HG02852 (cell line): ENCODE measurements around the gene TMEM116.
"Not testable (repeated sequence)": the region's sequence is repeated elsewhere in the genome, so short reads cannot be mapped to it uniquely, and the experiment has no call there.

Experiments
- ATAC-seq: cut with Tn5 transposase; IDR thresholded peaks from one replicate; pipeline ENCODE4 v1.9.1; 2021; ENCODE audit warnings: mild to moderate bottlenecking, moderate library complexity; ENCODE audit not compliant: unreplicated experiment

The TMEM116 gene

DNA sequence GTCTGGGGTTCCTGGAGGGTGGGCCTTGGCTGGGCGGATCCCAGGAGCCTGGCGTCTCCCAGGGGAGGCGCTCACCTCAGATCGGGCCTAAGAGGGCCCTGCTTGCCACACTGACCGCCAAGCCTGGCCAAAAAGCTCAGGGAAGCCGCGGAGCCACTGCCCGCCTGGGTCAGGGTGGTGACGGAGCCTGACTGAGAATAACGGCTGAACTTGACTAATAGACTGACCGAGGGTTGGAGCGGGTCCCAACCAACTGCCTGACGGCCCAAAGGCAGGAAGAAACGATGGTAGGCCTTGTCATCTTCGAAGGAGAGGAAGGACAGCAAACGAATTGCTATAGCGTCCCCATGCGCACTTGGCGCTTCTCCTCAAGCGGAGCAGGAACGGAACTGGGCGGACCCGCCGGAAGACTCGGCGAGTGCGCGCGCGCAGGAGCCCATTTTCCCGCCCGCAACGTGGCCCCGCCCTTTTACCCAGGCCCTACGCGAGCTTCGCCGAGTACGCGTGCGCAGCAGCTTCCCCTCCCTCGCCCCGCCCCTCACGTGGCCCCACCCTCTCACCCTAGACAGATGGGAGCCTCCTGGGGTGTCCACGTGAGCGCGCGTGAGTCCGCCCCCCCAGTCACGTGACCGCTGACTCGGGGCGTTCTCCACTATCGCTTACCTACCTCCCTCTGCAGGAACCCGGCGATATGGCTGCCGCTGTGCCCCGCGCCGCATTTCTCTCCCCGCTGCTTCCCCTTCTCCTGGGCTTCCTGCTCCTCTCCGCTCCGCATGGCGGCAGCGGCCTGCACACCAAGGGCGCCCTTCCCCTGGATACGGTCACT, at the start of gene TMEM116, which contains the start of gene ERP29:
Gene TMEM116, minus strand, starts transcription at position 391 of the 826 bp plus-strand sequence. CDS start 7,895 bp downstream, outside the sequence.
Gene ERP29, plus strand, starts transcription at position 652 of the 826 bp plus-strand sequence. Its CDS starts 40 bp downstream, at position 692.
- peak; percentile 52 for ATAC-seq

DNA sequence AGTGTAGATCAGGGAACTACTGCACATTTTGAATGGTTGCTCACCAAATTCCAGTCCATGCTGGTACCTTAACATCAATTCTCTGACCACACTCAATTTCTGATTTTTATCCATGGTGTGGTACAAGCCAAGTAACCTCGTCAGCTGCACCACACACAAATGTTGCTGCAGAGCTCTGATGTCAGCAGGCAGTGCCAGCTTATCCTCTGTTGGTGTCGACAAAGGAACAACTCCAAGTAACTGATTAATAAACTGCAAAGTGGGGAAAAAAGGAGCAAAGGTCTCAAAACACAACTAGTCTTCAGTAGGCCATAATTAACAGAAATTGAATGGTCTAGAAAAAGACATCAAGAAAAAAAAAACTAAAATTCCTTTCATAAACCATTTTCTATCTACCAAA, 48.2 kb upstream of the TMEM116 start:
- ATAC-seq, result no peak

DNA sequence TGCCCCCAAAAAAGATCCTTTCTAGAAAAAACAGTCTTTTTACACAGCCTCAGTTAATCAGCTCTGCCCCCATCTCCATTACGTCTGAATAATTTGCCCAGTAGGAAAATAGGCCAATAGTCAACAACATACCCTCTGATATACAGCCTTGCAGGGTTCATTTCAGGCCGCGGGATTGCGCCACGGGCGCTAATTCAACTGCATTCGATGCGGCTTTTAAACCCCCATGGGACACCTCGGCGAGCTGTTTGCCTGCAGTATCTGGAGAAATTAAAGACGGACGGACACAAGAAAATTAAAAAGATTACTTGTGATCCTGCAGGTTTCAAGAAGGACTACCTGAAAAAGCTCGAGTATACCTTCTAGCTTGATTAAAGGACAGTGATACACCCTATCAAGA, 36.4 kb upstream of the TMEM116 start:
- no peak for ATAC-seq

DNA sequence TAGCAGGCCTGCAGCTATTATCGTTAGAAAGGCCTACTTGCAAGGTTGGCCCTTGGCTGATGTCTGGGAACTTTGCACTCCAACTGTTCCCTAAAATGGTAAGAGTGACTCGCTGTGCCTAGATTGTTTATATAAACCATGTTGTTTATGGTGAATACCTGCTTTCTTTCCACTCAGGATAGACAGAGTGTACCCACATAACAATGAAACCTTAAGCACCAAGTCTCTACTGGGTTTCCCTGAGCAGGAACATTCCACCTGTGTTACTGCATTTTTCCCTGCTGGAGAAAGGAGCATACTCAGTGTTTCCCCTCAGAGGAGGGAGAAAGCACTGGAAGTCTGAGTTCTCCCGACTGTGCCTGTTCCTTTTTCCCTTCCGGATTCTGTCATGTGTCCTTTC, 33.0 kb upstream of the TMEM116 start:
- no peak for ATAC-seq

DNA sequence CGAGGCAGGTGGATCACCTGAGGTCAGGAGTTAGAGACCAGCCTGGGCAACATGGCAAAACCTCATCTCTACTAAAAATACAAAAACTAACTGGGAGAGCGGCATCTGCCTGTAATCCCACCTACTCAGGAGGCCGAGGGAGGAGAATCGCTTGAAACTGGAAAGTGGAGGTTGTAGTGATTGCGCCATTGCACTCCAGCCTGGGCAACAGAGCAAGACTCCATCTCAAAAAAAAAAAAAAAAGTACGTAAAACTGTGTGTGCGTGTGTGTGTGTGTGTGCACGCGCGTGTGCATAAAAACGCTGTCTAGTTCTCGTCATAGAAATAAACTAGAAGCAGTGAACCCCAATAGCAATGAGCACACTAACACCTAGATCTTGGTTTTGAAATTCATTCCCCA, 23.6 kb upstream of the TMEM116 start:
- ATAC-seq, result not testable (repeated sequence)

DNA sequence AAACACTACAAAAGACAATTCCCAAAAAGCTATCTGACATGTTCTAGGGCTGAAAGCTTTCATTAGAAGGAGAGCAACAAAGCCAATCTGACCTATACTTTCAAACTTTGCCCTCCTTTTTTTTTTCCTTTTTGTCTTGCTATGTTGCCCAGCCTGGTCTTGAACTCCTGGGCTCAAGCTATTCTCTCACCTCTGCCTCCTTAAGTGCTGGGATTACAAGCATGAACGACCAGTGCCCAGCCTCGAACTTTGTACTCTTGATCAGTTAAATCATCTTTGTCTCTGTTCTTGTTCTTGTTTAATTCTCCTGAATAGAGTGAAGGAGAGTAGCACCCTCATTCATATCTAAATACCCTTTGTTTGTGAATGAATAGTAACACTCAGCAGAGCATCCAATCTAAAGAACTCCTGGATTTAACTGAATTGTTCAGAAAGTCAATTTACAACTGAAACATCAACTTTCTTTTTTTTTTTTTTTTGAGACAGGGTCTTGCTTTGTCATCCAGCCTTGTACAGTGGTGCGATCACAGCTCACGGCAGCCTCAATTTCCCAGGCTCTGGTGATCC, 22.3 kb upstream of the TMEM116 start:
- no peak for ATAC-seq

DNA sequence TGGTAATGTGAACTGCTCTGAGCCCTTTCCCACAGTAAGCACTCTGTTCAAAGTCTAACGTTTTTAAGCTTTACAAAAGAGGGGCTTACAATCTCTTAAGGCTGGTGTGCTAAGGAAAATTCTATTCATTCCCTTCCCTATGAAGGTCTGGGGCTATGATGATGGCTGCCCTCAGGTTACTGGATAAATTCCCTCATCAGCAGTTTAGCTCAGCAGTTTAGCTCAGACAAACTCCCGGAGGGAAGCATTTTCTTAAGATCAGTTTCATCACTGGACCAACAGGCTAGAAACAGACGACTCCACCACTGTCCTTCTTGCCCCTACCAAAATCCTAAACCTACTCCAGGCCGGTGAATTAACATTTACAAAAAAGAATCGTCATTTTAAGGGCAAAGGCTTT, 19.3 kb upstream of the TMEM116 start:
- ATAC-seq, result no peak

DNA sequence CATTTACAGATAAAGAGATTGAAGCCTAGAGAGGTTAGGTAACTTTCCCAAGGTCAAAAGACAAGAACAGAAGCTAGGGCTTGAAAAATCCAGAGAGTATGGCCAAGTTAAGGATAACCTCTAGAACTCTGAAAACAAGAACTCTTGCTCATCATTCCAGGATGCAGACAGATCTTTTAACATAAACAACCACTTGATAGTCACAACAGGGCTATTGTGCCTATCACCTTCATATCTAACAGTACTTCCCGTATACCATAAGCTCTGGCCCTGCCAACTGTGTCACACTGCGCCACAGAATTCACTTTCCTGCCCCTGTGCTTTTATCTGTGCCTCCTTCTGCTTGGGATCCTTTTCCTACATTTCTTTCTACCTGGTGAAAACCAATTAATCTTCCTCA, 18.5 kb upstream of the TMEM116 start:
- no peak for ATAC-seq

DNA sequence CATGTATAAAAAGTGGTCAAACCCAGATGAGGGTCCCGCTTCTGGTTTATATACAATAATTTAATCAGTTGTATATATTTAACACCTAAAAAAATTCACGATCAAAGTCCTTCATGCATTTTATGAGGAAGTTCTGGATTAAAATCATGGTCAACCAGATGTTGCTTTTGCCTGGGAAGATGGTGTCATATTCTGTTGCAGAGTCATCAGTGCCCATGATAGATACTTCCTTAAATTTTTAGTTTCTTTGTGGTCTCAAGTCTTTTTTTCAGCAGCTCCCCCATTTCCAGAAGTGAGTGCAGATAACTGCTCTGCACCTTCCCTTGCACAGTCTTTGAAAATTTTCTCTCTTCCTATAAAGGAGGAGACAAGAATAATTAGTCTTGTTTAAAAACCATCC, 16.3 kb upstream of the TMEM116 start:
- ATAC-seq, result no peak

DNA sequence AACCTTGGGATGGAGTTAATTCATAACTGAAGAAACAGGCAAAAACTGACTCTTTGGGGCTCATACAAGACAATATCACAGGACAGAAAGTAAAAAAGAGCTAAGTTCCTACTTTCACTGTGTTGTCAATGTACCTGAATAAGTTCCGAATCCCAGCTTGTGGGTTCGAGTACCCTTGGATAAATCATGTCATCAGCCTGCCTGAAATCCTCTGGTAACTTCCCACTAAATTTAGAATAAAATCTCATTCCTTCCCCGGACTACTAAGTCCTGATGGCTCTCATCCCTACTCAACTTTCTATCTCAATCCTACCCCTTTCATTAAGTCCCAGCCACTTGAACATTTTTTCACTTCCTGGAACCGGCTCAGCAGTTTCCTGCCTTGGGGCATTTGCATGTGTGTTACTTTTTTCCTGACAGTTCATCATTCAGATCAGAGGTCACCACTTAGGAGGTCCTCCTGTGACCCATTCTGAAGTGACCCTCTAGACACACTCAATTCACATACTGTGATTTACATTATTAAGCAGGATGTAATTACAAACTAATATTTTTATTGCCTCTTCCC, 12.9 kb upstream of the TMEM116 start:
- ATAC-seq, result no peak

DNA sequence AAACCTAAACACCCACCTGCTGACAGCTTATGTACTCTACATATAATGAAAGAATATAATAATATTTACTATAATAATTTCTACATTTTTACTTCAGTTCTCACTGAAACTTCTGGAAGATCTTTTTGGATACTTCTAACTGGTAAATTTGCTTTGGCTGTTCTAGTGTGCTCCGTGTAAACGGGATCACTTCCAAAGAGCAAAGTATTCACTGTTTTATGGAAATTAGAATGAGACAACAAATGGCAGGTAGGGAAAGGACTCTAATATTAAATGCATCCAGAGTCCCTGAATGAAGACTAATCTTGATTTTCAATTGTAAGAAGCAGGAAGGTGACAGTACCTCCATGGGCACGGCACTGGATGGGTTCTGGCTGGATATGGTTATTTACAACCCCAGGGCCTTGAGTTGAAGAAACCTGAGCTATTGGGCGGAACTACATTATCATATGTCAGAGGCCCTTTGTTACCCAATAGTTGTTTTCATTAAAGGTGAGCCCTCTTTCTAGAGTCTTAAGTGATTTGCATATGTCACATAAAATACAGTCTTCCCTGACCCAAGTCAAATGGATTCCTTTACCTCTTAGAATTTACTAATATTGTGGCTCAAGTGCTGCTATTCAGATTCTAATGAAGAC, 10.9 kb upstream of the TMEM116 start:
- ATAC-seq, result no peak

DNA sequence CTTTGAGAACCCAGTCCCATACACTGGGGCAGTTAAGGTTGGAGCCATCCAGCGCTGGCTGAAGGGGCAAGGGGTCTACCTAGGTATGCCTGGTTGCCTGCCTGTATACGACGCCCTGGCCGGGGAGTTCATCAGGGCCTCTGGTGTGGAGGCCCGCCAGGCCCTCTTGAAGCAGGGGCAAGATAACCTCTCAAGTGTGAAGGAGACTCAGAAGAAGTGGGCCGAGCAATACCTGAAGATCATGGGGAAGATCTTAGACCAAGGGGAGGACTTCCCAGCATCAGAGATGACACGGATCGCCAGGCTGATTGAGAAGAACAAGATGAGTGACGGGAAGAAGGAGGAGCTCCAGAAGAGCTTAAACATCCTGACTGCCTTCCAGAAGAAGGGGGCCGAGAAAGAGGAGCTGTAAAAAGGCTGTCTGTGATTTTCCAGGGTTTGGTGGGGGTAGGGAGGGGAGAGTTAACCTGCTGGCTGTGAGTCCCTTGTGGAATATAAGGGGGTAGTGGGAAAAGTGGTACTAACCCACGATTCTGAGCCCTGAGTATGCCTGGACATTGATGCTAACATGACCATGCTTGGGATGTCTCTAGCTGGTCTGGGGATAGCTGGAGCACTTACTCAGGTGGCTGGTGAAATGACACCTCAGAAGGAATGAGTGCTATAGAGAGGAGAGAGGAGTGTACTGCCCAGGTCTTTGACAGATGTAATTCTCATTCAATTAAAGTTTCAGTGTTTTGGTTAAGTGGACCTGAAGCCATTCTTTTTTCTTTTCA, 9.5 kb upstream of the TMEM116 start:
- no peak for ATAC-seq

DNA sequence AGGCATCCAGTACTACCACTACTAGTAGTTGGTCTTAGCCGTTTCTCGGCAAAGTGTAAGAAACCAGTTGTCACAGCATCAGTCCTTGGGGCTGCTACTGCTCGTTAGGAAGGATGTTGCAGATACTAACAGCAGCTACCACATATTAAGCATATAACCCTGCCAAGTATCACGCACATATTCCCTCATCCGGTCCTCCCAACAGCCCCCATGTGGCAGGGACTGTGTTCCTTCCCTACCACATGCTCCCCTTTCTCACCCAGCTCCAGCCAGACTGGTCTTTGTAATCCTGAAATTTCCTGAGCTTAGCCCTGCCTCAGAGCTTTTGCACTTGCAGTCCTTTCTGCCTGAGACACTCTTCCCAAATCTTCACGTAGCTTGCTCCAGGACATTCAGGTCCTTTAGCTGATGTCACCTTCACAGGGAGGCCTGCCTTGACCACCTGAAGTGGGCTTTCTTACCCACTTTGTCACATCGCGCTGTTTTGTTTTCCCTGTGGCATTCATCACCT, 8.0 kb upstream of the TMEM116 start:
- ATAC-seq, result no peak

DNA sequence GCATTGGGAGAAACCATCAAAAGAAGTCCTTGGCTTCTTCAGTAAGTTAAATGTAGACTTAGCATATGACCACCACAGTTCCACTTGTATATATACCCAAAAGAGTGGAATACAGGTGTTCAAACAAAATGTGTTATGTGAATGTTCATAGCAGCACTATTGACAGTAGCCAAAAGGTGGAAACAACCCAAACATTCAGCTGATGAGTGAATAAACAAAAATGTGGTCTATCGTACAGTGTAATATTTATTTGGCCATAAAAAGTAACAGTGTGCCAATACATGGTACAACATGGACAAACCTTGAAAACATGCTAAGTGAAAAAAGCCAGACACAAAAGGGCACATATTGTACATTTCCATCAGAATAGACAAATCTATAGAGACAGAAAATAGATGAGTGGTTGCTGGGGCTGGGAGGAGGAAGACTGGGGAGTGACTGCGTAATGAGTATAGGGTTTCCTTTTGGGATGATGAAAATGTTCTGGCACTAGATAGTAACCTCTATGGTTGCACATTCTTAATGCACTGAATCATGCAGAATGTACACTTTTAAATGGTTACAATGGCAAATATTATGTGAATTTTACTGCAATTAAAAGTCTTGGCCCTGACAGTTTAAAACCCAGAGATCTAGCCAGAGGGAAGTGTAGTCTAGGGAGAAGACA, 5.7 kb upstream of the TMEM116 start:
- no peak for ATAC-seq

DNA sequence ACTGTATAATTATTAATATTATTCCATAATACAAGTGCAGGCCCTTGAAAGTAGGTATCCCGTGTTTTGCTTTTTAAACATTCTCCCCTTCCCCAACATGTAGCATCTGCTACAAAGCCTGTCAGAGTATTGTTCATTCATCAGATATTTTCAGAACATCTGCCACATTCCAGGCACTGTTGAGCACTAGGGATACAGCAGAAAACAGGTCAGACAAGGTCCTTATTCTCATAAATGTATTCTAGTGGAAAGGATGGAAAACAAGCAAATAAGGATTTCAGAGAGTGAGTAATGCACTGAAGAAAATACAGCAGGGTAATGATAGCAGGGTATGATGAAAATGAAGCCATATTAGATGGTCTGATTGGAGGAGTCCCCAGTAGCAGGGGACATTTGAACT, 4.1 kb upstream of the TMEM116 start:
- ATAC-seq, result no peak

DNA sequence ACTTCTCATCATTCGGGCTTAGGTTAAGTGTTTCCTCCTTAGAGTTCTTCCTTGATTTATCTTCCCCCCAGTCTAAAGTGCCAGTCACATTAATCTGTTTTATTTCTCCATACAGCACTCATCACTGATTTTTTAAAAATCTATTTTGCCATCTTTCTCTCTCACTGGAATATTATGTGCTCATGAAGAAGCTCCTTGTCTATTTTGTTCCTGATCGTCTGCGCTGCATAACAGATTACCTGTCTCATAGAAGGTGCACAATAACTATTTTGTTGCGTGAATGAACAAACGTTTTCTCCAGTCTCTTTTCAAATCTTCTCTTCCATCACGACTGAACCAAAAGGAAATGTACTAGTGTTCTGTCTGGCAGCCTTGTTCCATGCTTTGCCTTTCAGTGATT, 3.0 kb upstream of the TMEM116 start:
- ATAC-seq, result no peak

DNA sequence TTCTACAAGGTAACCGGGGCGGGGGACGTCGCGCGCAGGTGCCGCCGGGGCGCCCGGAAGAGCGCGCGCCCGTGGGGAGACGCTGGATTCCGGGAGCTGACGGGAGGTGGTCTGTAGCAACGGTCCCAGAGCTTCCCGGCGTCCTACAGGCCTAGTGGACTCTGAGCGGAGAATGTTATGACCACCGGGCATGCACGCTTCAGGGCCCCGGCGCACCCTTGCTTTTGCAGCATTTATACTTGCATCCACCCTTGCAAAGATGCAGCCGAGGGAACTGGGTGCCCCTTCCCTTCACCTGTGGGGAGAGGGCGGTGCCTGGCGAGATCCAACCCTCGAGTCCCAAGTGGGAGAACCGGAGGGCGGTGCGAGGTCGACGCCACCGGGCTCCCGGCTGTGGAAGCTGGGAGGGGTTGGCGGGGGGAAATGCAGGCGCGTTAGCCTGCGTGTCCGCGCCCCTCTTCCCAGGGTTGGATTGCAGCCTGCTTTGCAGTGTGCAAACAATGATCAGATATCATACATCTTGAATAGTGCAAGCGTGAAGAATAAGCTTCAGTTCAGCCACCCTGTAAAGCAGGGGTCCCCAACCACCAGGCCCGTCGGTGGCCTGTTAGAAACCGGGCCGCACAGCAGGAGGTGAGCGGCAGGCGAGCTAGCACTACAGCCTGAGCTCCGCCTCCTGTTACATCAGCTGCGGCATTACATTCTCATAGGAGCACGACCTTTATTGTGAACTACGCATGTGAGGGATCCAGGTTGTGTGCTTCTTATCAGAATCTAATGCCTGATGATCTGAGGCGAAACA, 837 bp upstream of the TMEM116 start:
- ATAC-seq, result peak; percentile 42

DNA sequence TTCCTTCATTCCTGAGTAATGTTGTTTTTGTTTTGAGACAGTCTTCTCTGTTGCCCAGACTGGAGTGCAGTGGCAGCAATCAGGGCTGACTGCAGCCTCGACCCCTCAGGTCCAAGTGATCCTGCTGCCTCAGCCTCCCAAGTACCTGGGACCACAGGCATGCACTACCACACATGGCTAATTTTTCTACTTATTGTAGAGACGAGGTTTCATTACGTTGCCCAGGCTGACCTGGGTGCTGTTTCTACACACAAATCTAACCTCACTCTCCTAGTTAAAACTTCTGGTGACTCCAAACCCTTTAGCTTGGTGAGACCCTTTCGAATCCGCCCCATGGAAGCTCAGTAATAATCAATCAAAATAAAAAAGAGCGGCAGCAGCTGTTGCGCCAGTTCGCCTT, 1.3 kb downstream of the TMEM116 start:
- no peak for ATAC-seq
